WI38 (cell line): ENCODE data around the gene HMGN3.

Experiments
- H3K4me3 ChIP-seq: 2 replicates; pipeline ENCODE4 v1.5.1; 2011; ENCODE audit warnings: low read depth, mild to moderate bottlenecking, control low read depth, low read length
- CTCF ChIP-seq: IDR thresholded peaks from 2 replicates; pipeline ENCODE4 v1.5.1; 2012; ENCODE audit warnings: low read depth, mild to moderate bottlenecking, control low read depth, low read length

HMGN3 gene

GRCh38 chr6:79167931-79168694 lies 66.4 kb downstream of the HMGN3 start:
- no peak for TF ChIP-seq CTCF
- no peak overlapping the region for H3K4me3 ChIP-seq

GRCh38 chr6:79159846-79160245 lies 74.6 kb downstream of the HMGN3 start:
- no peak for TF ChIP-seq CTCF
- no peak overlapping the region for H3K4me3 ChIP-seq

- H3K4me3 ChIP-seq: no peak overlapping the region
- TF ChIP-seq CTCF: no peak
Observed at GRCh38 chr6:79158856-79159516, 75.5 kb downstream of the HMGN3 start.

GRCh38 chr6:79157961-79158644 lies 76.4 kb downstream of the HMGN3 start:
- no peak overlapping the region for H3K4me3 ChIP-seq
- no peak for TF ChIP-seq CTCF

GRCh38 chr6:79152269-79152737 lies 82.2 kb downstream of the HMGN3 start:
- H3K4me3 ChIP-seq: no peak overlapping the region
- TF ChIP-seq CTCF: no peak
